ENCODE measurements around the gene ZNHIT2.

GRCh38 chr11:65083834-65084597, 33.5 kb downstream of the ZNHIT2 start, which contains the start of the genes CDCA5 and ZFPL1:
- TF ChIP-seq POLR2A (IDR thresholded peaks at IDR 0.05) (peak; percentile 83), CTCF (IDR thresholded peaks at IDR 0.05) (no peak)
